GM19455 (cell line): ENCODE data around the gene ZDHHC4.
"Not testable (repeated sequence)": the region's sequence is repeated elsewhere in the genome, so short reads cannot be mapped to it uniquely, and the experiment has no call there.

ENCODE experiments used
- ATAC-seq: cut with Tn5 transposase; IDR thresholded peaks from one replicate; pipeline ENCODE4 v1.9.1; 2021; ENCODE audit not compliant: unreplicated experiment

ZDHHC4 gene

GRCh38 chr7:6631605-6632004 lies 54.4 kb downstream of the ZDHHC4 start:
- no peak for ATAC-seq

- no peak for ATAC-seq
Measured at GRCh38 chr7:6634021-6634420, 56.8 kb downstream of the ZDHHC4 start.

GRCh38 chr7:6634971-6635370 lies 57.7 kb downstream of the ZDHHC4 start:
- not testable (repeated sequence) for ATAC-seq

- ATAC-seq: peak; percentile 57
Measured at GRCh38 chr7:6636741-6637543, 59.7 kb downstream of the ZDHHC4 start, which contains the start of gene ZNF316. Gene ZNF316 (plus strand): TSS chr7:6637318. CDS start chr7:6642410, 5,092 bp downstream.

GRCh38 chr7:6637544-6638229 lies 60.4 kb downstream of the ZDHHC4 start:
- ATAC-seq: peak; percentile 81
